GM18909 (cell line): Measurements from ENCODE around the gene MDH1B.
"Not testable (repeated sequence)": the region's sequence is repeated elsewhere in the genome, so short reads cannot be mapped to it uniquely, and the experiment has no call there.

Experiments
- ATAC-seq: cut with Tn5 transposase; IDR thresholded peaks from one replicate; pipeline ENCODE4 v1.9.1; 2021; ENCODE audit warnings: mild to moderate bottlenecking; ENCODE audit not compliant: unreplicated experiment, poor library complexity

The MDH1B gene

GRCh38 chr2:206765242-206766056 is at the start of gene MDH1B, which contains the start of gene FASTKD2:
Gene MDH1B, minus strand, starts transcription at chr2:206765328. Its CDS starts 57 bp downstream, at chr2:206765271.
Gene FASTKD2, plus strand, starts transcription at chr2:206765606. Its CDS starts 1,088 bp downstream, at chr2:206766694.
- peak; percentile 96 for ATAC-seq

DNA sequence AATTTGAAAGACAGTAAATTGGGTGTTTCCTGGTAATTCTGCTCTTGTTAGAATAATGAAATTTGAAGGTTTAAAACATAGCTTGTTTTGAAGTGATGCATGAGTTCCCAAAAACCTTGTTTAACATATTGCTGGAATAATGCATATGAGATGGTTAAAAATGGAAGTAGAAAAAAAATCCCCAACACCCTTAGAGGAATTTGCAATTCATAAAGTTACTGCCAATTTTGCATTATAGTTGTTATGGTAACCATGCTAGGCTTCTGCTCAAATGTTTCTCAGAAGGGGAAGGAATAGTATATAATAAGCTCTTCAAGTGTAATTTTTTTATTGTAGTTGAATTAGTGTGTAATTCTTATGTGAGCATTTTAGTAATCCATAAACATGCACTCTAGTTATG is 49.4 kb upstream of the MDH1B start:
- ATAC-seq: no peak

- not testable (repeated sequence) for ATAC-seq
Observed at GRCh38 chr2:206812471-206812870, 47.3 kb upstream of the MDH1B start.

DNA sequence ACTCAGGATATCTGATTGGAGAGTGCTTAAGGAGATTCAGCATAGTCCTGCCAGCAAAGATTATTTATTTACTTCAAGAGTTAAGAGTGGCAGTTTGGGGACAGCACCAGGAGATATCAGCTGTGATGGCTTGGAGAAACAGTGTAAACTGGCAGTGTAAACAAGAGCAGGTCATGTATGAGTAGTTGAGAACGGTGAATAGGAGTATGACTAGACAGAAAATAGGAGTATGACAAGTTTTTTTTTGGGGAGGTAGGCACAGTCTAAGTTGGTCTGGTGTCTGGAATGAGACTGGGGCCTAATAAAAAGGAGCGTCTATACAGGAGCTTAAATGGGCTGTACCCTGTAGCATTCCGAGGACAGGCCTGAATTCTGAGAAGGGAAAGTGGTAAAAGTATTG is 42.5 kb upstream of the MDH1B start:
- ATAC-seq: not testable (repeated sequence)

DNA sequence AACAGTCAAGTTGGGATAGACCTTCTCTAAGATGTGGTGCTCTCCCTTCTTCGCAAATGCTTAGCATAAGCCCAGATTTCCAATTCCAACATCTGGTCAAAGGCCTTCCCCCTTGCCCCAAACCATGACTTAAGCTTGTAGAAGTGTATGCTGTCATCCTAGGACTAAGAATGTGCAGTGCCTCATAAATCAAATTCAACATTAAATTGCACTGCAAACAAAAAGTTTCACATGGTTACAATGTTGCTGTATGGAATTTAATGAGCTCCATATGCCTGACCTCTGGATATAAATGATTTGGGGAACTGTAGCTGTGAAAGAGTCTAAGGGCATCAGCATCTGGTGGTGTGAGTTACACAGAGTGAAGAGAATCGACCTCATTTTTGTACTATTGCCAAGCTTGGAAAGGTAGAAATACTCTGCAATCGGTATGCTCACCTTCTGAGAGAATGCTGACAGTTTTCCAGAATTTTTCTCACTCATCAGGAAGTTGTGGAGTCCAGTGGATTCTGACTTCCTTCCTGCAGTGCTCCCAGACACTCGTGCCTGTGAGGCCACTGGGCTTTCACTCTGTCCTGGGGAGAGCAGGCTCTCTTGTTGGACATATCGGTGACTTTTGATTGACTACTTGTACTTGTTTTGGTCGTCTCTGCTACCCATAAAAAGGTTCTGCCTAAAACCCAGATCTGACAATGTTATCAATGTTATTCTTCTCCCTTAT is 40.9 kb upstream of the MDH1B start:
- ATAC-seq: no peak

GRCh38 chr2:206804326-206804725 is 39.2 kb upstream of the MDH1B start:
- ATAC-seq: no peak

GRCh38 chr2:206802654-206803514 is 37.8 kb upstream of the MDH1B start:
- ATAC-seq: no peak

GRCh38 chr2:206801418-206802189 is 36.5 kb upstream of the MDH1B start:
- no peak for ATAC-seq

DNA sequence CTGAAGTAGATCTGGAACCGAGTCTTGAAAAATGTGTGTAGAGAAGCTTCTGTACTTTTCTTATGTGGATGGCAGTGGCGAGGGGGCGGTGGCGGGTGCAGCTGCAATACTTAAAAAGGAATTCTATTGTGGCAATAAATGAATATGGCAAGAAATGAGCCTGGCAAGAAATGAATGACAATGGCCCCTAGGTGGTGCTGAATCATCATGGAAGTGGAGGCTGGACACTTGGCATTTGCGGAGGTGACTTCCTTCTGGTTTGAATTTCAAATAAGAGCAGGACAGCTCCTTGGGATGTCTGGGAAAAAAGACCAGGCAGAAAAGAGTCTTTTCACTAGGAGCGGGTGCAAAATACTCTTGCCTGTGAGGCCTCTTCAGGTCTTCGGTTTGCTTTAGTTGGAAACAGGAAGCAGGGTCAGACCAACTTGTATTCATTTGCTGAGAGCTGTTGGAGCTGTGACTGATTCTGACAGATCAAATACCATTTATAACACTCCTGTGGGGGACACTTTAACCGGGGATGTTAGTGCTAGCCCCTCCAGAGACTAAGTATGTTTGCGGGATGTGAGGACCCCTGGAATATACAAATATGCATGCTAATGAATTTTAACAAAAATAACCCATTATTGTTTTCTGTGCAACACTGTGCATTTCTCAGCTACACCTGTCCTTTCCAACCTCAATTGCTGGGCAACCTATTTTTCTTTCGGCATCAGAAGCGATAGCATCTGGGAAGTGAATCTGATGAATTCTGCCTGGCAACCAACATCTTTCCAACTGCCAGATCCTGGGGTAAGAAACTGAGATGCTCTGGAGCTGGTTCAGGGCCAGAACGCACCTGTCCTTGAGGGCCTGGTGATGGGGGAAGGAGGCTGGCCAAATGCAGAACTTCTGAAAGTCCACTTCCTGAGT is 35.6 kb upstream of the MDH1B start:
- peak; percentile 60 for ATAC-seq

- no peak for ATAC-seq
Observed at GRCh38 chr2:206799083-206799482, 34.0 kb upstream of the MDH1B start.

DNA sequence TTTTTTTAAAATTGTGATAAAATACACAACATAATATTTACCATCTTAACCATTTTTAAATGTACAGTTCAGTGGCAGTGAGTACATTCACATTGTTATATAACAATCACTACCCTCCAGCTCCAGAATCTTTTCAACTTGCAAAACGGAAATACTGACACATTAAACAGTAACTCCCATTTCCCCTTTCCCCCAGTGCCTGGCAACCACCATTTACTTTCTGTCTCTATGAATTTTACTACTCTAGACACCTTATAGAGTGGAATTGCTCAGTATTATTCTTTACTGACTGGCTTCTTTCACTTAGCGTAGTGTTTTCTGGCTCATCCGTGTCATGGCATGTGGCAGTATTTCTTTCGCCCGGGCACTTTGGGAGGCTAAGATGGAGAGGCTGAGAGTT is 32.9 kb upstream of the MDH1B start:
- peak; percentile 67 for ATAC-seq

DNA sequence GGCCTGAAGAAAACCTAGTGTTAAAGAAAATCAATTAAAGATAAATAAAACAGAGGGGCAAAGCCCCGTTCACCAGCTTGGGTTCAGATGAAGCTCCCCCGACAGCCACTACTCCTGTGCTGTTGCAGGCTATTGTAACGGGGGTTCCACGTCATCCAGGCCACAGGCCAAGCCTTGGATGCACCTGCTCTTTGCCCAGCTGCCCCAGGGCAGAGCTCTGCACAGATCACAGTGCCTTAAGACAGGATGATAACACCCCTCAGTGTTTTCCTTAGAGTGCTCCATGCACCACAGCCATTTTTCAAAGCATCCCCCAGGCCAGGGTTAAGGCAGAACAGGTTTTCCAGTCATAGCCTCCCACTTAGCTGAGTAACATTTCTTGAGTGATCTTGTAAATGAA is 32.2 kb upstream of the MDH1B start:
- ATAC-seq: no peak

- no peak for ATAC-seq
Observed at GRCh38 chr2:206792645-206793044, 27.5 kb upstream of the MDH1B start.

- ATAC-seq: no peak
Observed at GRCh38 chr2:206790311-206790935, 25.3 kb upstream of the MDH1B start.

DNA sequence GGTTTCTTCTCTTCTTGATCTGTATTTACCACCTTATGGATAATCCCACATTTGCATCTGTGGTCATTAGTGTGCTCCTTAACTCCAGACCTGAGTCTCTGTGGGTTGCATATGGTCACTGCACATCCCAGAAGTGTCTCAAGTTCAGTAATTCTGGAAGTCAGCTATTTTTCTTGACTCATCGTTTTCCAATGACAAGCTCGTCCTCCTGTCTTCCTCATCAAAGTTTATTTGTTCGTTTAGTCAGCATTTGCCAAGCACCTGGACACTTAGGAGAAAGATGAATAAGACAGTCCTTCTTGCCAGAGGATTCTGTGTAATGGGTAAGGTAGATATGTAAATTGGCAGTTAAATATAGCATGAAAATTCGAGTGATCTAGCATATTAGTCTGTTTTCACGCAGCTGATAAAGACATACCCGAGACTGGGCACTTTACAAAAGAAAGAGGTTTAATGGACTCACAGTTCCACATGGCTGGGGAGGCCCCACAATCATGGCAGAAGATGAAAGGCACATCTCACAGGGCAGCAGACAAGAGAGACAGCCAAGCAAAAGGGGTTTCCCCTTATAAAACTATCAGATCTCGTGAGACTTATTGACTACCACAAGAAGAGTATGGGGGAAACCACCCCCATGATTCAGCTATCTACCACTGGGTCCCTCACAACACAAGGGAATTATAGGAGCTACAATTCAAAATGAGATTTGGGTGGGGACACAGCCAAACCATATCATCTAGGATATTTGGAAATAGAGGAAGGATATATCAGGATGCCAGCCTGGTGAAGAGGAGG is 19.6 kb upstream of the MDH1B start:
- ATAC-seq: no peak

GRCh38 chr2:206783718-206784117 is 18.6 kb upstream of the MDH1B start:
- ATAC-seq: no peak

GRCh38 chr2:206780671-206781070 is 15.5 kb upstream of the MDH1B start:
- no peak for ATAC-seq

DNA sequence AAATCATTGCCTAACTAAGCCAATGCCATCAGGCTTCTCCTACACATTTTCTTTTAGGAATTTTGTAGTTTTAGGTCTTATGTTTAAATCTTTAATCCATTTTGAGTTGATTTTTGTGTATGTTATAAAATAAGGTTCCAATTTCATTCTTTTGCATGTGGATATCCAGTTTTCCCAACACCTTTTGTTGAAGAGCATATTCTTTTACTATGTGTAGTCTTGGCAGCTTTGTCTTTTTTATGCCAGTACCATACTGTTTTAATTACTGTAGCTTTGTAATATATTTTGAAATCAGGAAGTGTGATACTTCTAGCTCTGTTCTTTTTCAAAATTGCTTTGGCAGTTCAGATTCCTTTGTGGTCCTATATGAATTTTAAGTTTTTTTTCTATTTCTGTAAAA is 11.3 kb upstream of the MDH1B start:
- no peak for ATAC-seq
